Putamen (tissue), 1 donor: Measurements from ENCODE around the gene BCAN.
"Not testable (repeated sequence)": the region's sequence is repeated elsewhere in the genome, so short reads cannot be mapped to it uniquely, and the experiment has no call there.

ENCODE experiments used
- DNase-seq: peaks from one replicate; pipeline ENCODE4 v3.0.0-alpha.2; 2016; ENCODE audit warnings: low spot score

The BCAN gene

DNA sequence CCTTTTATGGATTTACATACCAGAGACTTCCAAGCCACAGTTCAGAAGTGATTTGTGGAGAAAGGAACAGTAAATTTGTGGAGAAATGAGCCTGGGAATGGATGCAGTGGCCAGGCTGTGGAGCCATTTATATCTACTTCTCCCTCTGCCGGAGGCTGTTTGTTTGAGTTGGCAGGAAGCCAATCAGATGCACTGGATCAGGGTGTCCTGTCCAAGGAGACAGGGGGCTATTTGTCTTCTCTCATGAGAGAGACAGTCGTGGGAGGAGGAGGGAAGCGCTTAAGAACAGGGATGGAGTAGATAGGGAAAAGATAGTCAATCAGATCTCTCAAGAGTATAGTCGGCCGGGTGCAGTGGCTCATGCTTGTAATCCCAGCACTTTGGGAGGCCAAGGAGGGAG is 25.5 kb upstream of the BCAN start:
- peak; percentile 88 for DNase-seq

DNA sequence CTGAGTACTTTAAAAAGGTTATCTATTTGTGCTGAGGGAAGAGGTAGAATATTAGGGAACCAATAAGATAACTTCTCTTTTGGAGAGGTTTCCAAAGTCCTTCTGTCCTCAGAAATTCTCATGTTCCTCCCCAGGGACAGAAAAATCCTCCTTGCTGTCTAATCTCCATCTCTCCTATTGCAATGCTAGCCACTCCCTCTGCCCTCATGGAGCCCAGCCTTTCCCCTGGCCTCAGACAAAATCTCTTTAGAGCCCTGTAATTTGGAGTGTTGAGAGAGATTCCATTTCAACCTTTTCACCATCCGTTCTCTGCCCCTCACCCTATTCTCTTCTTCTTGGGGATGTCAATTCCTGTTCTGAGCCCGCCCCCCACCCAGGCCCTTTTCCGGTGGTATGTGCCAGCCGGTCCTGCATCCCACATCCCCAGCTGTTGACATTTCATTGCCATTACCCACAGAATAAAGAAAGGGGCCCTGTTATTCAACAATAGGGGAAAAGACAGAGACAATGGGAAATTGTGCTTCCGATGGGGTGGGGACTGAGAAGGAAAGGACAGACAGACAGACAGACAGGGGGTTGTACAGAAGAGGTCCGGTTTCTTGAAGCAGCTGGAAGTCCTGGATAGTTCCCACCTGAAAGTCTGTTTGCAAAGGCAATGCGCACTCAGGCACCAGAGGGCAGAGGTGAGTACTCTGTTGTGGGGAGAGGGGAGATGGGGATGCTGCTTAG is 22.9 kb upstream of the BCAN start, which contains the start of gene HAPLN2:
TSS of gene HAPLN2 (plus strand) at position 563 of the 729 bp plus-strand sequence. CDS start 4,076 bp downstream, outside the sequence.
- DNase-seq, result peak; percentile 84

DNA sequence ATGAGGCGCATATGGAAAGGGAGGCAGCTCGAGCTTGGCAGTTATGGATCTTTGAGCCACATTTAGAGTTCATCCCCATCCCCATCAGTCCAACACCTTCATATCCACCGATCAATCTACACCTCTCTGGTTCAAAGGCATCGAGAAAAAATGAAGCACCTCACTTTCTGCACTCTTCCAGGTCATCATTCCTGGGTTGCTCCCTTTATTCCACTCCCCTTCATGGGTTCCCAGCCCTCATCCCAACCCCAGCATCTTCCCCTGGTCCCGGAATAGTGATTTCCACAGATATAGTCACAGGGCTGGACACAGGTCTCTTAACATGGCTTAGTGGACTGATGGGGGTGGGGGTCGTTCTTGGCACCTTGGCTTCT is 22.3 kb upstream of the BCAN start:
- no peak for DNase-seq

DNA sequence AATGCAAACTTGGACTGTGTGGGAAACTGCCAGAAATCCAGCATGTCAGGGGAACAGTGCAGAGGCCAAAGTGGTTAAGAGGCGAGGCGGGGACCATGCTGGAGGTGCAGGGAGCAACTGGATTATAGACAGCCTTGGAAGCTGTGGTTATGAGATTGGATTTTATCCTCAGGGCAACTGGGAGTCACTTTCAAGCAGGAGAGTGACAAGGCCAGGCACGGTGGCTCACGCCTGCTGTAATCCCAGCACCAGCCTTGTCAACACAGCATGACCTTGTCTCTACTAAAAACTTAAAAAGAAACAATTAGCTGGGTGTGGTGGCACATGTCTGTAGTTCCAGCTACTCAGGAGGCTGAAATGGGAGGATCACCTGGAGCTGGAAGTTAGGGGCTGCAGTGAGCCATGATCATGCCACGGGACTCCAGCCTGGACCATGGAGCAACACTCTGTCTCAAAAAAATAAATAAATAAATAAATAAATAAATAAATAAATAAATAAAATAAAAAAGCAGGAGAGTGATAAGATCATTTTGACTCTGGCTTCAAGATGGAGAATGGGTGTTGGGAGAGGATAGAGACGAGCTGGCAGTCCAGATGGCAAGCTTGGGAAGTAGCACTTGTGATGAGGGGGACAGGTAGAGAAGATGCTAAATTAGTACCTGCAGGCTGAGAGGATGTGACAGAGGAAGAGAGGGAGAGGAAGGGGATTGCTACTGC is 19.2 kb upstream of the BCAN start:
- DNase-seq, result no peak

DNA sequence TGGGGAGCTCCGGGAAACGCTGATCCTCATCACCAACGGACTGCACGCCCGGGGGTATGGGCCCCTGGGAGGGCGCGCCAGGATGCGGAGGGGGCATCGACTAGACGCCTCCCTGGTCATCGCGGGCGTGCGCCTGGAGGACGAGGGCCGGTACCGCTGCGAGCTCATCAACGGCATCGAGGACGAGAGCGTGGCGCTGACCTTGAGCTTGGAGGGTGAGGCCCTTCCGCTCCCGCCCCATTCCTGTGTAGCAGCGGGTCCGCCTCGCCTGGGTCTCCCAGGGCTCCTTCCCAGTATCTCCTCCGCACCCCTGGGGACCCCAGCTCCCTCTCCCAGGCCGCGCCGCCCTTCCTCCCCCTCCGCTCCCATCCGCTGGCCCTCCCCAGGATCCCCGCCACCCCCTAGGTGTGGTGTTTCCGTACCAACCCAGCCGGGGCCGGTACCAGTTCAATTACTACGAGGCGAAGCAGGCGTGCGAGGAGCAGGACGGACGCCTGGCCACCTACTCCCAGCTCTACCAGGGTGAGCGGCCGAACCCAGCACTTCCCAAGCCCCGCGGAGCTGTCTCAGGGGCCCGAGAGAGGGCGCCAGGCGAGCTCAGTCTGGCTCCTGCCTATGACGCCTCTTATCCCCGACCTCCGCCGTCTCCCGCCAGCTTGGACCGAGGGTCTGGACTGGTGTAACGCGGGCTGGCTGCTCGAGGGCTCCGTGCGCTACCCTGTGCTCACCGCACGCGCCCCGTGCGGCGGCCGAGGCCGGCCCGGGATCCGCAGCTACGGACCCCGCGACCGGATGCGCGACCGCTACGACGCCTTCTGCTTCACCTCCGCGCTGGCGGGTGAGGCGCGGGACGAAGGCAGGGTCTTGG is 17.7 kb upstream of the BCAN start:
- no peak for DNase-seq

DNA sequence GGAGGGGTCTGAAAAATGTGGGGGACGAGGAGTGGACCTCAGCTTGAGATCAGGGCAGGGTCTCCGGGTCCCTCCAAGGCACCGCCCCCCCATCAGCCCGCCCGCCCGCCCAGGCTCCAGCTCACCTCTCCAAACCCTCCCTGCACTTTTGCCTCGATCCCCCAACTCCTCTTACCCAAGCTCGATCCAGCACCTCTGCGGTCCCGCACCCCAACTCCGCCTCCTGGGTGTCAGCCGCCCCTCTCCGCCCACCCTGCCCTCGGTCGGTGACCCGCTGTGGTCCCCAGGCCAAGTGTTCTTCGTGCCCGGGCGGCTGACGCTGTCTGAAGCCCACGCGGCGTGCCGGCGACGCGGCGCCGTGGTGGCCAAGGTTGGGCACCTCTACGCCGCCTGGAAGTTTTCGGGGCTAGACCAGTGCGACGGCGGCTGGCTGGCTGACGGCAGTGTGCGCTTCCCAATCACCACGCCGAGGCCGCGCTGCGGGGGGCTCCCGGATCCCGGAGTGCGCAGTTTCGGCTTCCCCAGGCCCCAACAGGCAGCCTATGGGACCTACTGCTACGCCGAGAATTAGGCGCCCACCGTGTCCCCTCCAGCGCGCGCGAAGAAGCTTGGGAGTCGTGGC is 17.0 kb upstream of the BCAN start:
- DNase-seq, result no peak

DNA sequence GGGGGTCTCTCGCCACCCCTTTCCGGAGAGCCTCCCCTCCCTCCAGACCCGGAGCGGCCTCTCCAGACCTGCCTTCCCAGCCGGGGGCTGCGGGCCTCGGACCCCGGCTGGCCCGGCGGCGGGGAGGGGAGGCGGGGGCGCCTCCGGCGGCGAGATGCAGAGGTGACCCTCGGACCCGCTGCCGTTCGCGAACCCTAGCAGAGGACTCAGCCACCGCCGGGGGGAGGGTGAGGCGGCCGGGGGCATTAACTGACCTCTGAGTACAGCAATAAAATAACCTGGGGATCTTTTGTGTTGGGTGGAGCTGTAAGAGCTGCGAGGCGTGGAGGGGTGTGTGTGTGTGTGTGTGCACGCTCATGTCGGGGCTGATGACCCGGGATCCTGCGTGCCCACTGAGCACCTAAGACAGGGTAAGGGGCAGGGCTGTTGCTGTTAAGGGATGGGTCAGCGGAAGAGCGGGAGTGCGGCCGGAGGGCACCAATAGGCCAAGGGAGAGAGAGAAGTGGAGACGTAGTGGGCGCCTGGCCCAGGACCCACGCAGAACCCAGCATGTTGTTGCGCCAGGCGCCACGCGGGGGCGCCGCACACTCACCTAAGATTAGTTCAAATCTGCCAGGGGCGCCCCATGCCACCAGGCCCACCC is 16.4 kb upstream of the BCAN start:
- DNase-seq, result no peak

DNA sequence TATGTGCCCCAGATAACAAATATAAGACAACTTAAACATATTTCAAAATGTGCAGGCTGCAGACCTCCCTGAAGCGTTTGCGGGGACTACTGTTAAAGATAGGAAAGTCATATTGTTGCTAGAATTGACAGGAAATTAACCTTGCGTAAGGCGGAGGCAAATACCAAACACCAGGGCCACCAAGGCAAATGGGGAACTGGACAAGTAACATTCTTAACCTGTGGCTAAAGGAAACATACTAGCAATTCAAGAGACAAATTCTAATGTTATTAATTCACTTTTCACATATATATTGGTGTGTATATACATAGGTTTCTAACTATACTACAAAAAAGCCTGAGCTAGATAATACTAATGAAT is 15.9 kb upstream of the BCAN start:
- DNase-seq, result no peak

DNA sequence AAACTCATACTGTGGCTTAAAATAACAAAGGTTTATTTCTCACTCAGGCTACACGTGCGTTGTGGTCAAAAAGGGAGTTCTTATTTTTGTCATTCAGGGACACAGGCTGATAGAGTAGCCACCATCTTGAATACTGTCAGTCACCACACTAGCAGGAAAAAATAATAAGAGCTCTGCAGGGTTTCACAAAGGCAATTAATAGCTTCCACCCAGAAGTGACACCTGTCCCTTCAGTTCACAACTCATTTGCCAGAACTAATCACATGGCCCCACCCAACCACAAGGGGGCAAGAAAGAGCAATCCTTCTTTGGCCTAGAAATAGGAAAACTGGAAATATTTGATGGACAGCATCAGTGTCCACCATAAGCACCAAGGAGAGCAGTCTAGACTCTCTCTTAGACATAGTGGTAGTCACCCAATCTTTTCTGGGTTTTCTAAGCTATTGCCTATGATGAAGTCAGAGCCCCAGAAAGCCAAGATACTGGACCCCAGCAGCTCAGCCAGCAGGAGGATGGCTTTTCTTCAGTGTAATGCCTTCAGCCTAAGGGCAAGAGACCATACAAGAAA is 14.5 kb upstream of the BCAN start:
- DNase-seq, result no peak

DNA sequence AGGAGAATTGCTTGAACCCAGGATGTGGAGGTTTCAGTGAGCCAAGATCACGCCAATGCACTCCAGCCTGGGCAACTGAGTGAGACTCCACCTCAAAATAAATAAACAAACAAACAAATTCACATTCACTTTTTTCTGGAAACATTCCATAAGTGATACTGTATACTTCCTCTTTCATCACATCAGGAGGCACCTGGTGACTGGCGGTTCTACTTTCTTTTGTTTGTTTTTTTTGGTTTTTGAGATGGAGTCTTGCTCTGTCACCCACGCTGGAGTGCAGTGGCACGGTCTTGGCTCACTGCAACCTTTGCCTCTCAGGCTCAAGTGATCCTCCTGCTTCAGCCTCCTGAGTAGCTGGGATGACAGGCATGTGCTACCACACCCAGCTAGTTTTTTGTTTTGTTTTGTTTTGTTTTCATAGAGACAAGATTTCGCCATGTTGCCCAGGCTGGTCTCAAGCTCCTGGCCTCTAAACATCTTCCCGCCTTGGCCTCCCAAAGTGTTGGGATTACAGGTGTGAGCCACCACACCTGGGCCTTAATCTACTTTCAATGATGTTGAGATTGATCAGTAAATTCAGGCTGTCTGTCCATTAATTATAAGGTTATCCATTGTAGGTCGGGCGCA is 12.0 kb upstream of the BCAN start:
- no peak for DNase-seq

DNA sequence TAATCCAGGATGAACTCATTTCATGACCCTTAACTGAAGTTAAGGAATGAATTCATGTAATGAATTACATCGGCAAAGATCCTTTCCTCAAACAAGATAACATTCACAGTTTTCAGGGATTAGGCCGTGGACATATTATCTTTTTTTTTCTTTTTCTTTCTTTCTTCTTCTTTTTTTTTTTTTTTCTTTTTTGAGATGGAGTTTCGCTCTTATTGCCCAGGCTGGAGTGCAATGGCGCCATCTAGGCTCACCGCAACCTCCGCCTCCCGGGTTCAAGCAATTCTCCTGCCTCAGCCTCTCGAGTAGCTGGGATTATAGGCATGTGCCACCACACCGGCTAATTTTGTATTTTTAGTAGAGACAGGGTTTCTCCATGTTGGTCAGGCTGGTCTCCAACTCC is 10.8 kb upstream of the BCAN start:
- DNase-seq, result not testable (repeated sequence)

DNA sequence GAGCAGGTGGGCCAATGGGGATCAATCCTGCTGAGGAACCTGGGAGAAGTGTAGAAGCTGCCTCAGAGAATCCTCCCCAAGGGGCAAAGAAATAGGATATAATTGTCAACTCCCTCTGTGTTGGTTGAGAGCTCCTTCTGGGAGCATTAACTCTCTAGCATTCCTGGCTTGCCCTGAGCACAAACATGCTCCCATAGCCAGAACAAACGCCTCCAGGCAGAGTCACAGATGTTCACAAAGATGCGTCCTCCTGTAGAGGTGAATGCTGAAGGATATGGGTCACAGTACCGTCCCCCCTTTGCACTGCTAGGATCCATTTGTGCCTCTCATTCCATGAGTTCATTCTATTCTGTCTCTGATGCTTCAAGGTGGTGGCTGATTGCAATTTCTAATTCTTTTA is 9.6 kb upstream of the BCAN start:
- no peak for DNase-seq

DNA sequence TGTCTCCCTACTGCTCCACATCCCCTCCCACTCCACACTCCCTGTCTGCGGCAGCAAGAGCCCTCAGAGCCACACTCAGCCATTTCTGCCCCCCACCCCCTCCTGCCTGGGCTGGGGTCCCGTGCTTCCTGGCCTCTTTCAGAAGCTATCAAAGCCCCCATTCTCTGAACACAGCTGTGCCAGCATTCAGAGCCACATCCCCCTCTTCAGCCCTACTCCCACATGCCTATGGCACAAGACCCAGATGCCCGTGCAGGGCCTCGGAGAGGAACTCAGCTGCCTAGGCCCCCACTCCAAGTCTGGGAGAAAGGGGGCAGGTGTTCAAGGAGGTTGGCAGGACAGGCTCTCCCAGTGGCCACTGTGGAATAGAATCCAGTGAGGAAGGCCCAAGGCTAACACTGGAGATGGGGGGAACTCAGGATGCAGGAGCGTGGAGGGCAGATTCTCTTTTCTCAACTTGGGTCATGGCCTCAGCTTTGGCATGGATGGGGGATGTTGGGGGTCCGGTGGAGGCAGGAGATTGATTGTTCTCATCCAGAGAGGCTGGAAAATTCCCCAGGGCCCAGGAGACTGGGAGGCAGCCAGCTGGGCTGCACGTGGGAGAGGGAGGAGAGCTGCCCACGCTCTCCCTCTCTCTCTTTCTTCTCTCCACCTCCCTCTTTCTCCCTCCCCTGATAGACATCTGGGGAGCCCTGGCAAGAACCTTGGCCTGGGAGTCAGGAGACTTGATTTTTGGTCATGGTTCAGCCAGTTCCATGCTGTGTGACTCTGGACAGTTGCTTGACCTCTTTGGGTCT is 3.5 kb upstream of the BCAN start:
- no peak for DNase-seq

DNA sequence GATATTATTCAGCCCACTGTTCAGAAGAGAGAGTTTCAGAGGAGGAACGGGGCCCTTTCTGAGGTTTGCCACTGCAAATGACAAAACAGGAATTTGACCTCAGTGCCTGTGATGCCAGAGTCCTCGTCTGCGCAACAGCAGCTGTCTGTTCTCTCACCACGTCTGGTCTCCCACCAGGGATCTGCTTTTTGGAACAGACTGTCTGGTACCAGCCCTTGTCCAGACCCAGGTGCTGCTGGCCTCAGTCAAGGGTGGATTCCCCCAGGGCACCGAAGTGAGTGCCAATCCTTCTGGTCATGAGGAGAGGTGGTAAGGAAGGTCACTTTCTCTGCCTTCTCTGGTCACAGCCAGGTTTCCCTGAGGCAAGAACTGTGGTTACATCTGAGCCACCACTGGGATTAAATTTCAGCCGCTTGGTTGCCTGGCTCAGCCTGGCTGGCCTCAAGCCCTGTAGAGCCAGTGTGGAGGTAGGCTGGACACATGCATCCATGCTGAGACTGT is 2.3 kb upstream of the BCAN start:
- no peak for DNase-seq

DNA sequence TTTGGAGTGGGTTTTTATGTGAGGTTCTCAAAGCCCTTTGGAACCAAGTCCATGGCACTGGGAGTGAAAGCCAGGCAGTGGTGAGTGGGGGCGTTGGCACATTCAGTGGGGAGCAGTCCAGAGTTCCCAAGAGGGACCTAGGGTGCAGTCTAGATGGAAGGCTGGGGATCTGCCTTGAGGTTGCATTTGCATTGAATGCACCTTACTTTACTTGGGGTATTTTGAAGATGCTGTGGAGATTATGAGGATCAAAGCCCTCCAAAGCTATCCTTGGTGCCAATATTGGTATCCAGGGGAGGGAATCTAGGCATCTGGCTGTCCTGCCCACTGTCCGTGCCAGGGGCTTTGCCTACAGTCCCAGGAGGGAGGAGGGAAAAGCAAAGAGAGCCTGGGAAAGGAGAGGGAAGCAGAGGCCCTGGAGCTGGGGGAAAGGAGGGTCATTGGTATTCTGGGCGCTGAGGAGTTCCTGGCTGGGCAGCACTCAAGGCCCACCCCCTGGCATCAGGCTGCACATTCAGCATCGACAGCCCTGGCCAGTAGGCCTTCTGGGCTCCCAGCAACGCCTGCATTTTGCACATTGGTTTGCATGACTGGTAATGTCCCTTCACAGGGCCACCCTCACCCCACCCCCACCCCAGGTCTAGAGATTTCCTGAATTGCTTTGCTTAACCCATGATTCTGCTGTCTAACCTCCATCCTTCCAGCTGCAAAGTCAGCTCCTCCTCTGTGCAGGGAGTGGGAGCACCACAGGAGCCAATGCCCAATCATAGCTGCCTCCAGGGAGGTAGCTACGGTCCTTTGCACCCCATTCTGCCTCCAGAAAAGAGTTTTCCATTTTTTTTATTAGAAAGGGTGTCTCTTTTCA is 843 bp upstream of the BCAN start:
- DNase-seq, result peak; percentile 81

DNA sequence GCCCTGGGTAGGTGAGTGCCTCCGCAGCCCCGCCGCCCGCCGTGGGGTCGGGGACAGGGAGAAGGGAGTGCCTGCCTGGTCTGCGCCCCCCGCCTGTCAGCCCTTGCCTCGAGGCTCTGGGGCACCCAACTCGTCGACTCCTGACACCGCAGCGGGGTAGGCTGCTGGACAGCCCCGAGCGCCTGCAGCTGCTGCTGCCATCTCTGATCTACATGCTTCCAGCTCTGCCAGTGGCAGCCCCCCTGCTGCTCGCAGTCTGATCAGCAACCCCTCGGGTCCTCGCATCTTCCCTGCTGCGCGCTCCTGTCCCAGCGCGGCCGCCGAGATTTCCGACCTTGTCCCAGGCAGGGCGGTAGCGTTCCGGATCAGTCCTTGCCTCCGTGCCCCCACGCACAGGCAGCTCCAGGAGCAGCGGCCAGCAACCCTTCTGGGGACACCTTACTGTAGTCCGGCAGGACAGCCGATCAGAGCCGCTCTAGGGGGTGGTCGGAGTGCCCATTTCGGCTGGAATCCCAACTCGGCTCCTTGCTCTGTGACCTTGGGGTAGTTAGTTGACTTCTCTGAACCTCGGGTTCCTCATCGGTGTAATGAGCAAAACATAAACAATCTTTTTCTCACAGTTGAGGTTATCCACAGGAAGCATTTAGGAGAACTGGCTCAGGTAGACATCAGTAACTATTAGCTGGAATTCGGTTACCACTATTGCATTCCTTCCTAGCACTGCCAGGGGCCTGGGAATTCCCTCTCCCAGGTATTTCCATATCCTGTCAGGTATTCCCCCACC is 540 bp downstream of the BCAN start:
- DNase-seq, result no peak

DNA sequence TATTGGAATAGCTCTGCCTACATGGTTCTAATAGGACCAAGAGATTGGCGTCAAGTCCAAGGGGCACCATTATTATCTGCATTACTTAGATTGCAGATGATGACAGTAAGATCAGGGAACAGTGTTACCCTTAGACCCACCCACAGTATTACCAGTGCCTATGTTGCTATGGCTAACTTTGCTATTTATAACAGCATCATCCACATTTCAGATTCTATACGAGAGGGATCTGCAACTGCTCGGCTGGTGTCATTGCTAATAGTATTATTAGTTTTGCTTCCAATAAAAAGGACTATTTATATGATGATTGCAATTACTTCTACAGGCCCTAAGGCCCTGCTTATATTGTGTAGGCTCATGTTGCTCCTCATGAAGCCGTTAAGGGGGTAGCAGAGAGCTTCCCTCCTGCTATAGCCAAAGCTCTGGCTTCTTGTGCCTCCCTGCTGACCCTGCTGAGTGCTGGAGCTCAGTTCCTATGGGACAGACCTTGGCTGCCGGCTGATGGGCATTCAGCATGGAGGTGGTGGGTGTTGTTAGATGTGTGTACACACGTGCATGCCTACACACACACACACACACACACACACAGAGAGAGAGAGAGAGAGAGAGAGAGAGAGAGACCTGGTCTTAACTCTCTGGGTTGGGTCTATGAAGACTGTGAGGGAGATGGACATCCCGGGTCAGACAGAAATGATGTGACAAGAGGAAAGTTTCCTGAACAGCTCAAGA is 1.3 kb downstream of the BCAN start:
- no peak for DNase-seq

DNA sequence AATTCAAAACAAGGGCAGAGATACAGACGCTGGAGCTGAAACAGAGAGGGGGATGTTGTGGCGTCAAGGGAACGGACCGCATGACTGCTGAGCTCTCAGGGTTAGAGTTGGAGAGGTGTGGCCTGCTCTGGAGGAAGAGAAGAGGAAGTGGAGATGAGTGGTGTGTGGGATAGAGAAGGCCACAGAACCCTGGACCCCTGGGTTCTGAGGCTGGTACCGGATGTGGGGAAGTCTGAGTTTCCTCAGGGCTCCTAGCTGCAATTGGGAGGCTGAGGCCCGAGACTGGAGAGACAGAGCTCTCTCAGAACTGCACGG is 1.8 kb downstream of the BCAN start:
- no peak for DNase-seq
